ENCODE measurements around the gene AZIN2.
"Not testable (repeated sequence)": the region's sequence is repeated elsewhere in the genome, so short reads cannot be mapped to it uniquely, and the experiment has no call there.

The AZIN2 gene

GRCh38 chr1:33066477-33066876 lies 14.5 kb upstream of the AZIN2 start:
- peaks cover 33% of the 10 kb centered on the region for H3K9me3 ChIP-seq (ENCODE audit: control insufficient read depth, low read length)
- H2AFZ ChIP-seq (ENCODE audit: low read depth, low read length); H3K18ac ChIP-seq (ENCODE audit: low read depth in 1 of 2, low read length in 2 of 2); H3K23ac ChIP-seq (ENCODE audit: low read length in 2 of 2); H3K36me3 ChIP-seq (ENCODE audit: control insufficient read depth in 1 of 2, insufficient read depth in 2 of 2, low read depth in 1 of 2, low read length in 2 of 2); H3K79me1 ChIP-seq (replicated peaks; ENCODE audit: low read length, poor library complexity, severe bottlenecking); H3K4me1 ChIP-seq (ENCODE audit: control insufficient read depth, insufficient read depth, low read depth, low read length); H3K27me3 ChIP-seq (ENCODE audit: control insufficient read depth in 1 of 2, insufficient read depth in 1 of 2, low read length in 2 of 2); H2BK12ac ChIP-seq (ENCODE audit: low read length in 2 of 2); H2BK120ac ChIP-seq (ENCODE audit: low read depth, low read length); H2BK5ac ChIP-seq (ENCODE audit: low read depth, low read length, poor library complexity, severe bottlenecking); H3K4me2 ChIP-seq (ENCODE audit: low read length, poor library complexity, severe bottlenecking); H3K9ac ChIP-seq (ENCODE audit: low read length); H4K91ac ChIP-seq (ENCODE audit: low read length); H2AK5ac ChIP-seq (ENCODE audit: low read length, severe bottlenecking); H2BK15ac ChIP-seq (ENCODE audit: low read depth, poor library complexity, severe bottlenecking); DNase-seq; H3K4me3 ChIP-seq (ENCODE audit: insufficient read depth in 1 of 2, low read depth in 1 of 2, low read length in 2 of 2); H4K8ac ChIP-seq (ENCODE audit: low read length); H3K27ac ChIP-seq (ENCODE audit: low read length, poor library complexity, severe bottlenecking); H3K4ac ChIP-seq (ENCODE audit: low read depth in 1 of 2, low read length in 2 of 2); H3K14ac ChIP-seq (ENCODE audit: low read length in 2 of 2): not testable (repeated sequence)
- WGBS = 100% methylated on average over 2 of the region's 3 CpGs

GRCh38 chr1:33068108-33068507 lies 12.8 kb upstream of the AZIN2 start:
- not testable (repeated sequence) for H3K4me1 ChIP-seq (ENCODE audit: control insufficient read depth, insufficient read depth, low read depth, low read length); H3K18ac ChIP-seq (ENCODE audit: low read depth in 1 of 2, low read length in 2 of 2); H2BK5ac ChIP-seq (ENCODE audit: low read depth, low read length, poor library complexity, severe bottlenecking); H3K36me3 ChIP-seq (ENCODE audit: control insufficient read depth in 1 of 2, insufficient read depth in 2 of 2, low read depth in 1 of 2, low read length in 2 of 2); H2BK15ac ChIP-seq (ENCODE audit: low read depth, poor library complexity, severe bottlenecking); H3K4me2 ChIP-seq (ENCODE audit: low read length, poor library complexity, severe bottlenecking); H2AFZ ChIP-seq (ENCODE audit: low read depth, low read length); H3K4me3 ChIP-seq (ENCODE audit: insufficient read depth in 1 of 2, low read depth in 1 of 2, low read length in 2 of 2); H3K27ac ChIP-seq (ENCODE audit: low read length, poor library complexity, severe bottlenecking); H4K91ac ChIP-seq (ENCODE audit: low read length); H3K4ac ChIP-seq (ENCODE audit: low read depth in 1 of 2, low read length in 2 of 2); H2BK12ac ChIP-seq (ENCODE audit: low read length in 2 of 2); H3K14ac ChIP-seq (ENCODE audit: low read length in 2 of 2); DNase-seq; H2BK120ac ChIP-seq (ENCODE audit: low read depth, low read length); H3K27me3 ChIP-seq (ENCODE audit: control insufficient read depth in 1 of 2, insufficient read depth in 1 of 2, low read length in 2 of 2); H4K8ac ChIP-seq (ENCODE audit: low read length); H3K9ac ChIP-seq (ENCODE audit: low read length); H3K23ac ChIP-seq (ENCODE audit: low read length in 2 of 2); H3K79me1 ChIP-seq (replicated peaks; ENCODE audit: low read length, poor library complexity, severe bottlenecking); H2AK5ac ChIP-seq (ENCODE audit: low read length, severe bottlenecking)
- H3K9me3 ChIP-seq (ENCODE audit: control insufficient read depth, low read length) = peaks cover 27% of the 10 kb centered on the region
- 70% methylated on average over 1 of the region's 2 CpGs for WGBS

GRCh38 chr1:33070628-33071027 lies 10.3 kb upstream of the AZIN2 start:
- Histone ChIP-seq H2AFZ (ENCODE audit: low read depth, low read length) (no peak overlapping the region), H3K27ac (ENCODE audit: low read length, poor library complexity, severe bottlenecking) (no peak overlapping the region), H2AK5ac (ENCODE audit: low read length, severe bottlenecking) (no peak overlapping the region), H3K79me1 (replicated peaks; ENCODE audit: low read length, poor library complexity, severe bottlenecking) (no peaks in the 10 kb centered on the region), H2BK15ac (ENCODE audit: low read depth, poor library complexity, severe bottlenecking) (no peak overlapping the region), H3K9me3 (ENCODE audit: control insufficient read depth, low read length) (peaks cover 5% of the 10 kb centered on the region), H2BK5ac (ENCODE audit: low read depth, low read length, poor library complexity, severe bottlenecking) (no peak overlapping the region), H3K14ac (ENCODE audit: low read length in 2 of 2) (no peak overlapping the region), H3K4ac (ENCODE audit: low read depth in 1 of 2, low read length in 2 of 2) (no peak overlapping the region), H3K36me3 (ENCODE audit: control insufficient read depth in 1 of 2, insufficient read depth in 2 of 2, low read depth in 1 of 2, low read length in 2 of 2) (no peaks in the 10 kb centered on the region), H2BK120ac (ENCODE audit: low read depth, low read length) (no peak overlapping the region), H2BK12ac (ENCODE audit: low read length in 2 of 2) (no peak overlapping the region), H3K4me3 (ENCODE audit: insufficient read depth in 1 of 2, low read depth in 1 of 2, low read length in 2 of 2) (no peak overlapping the region), H4K8ac (ENCODE audit: low read length) (no peak overlapping the region), H3K4me1 (ENCODE audit: control insufficient read depth, insufficient read depth, low read depth, low read length) (no peaks in the 10 kb centered on the region), H3K27me3 (ENCODE audit: control insufficient read depth in 1 of 2, insufficient read depth in 1 of 2, low read length in 2 of 2) (peaks cover 0 to 10% of the 10 kb centered on the region in 2 experiments), H3K18ac (ENCODE audit: low read depth in 1 of 2, low read length in 2 of 2) (no peak overlapping the region), H3K9ac (ENCODE audit: low read length) (no peak overlapping the region), H3K4me2 (ENCODE audit: low read length, poor library complexity, severe bottlenecking) (no peak overlapping the region), H3K23ac (ENCODE audit: low read length in 2 of 2) (no peak overlapping the region), H4K91ac (ENCODE audit: low read length) (no peak overlapping the region)
- DNase-seq = no peak
- WGBS = 100% methylated on average over 1 of the region's 1 CpG

GRCh38 chr1:33072707-33073106 lies 8.2 kb upstream of the AZIN2 start:
- Histone ChIP-seq H2BK5ac (ENCODE audit: low read depth, low read length, poor library complexity, severe bottlenecking) (no peak overlapping the region), H2AK5ac (ENCODE audit: low read length, severe bottlenecking) (no peak overlapping the region), H4K8ac (ENCODE audit: low read length) (no peak overlapping the region), H2BK120ac (ENCODE audit: low read depth, low read length) (no peak overlapping the region), H3K4me2 (ENCODE audit: low read length, poor library complexity, severe bottlenecking) (no peak overlapping the region), H2BK15ac (ENCODE audit: low read depth, poor library complexity, severe bottlenecking) (no peak overlapping the region), H3K4ac (ENCODE audit: low read depth in 1 of 2, low read length in 2 of 2) (no peak overlapping the region), H2BK12ac (ENCODE audit: low read length in 2 of 2) (no peak overlapping the region), H2AFZ (ENCODE audit: low read depth, low read length) (no peak overlapping the region), H3K23ac (ENCODE audit: low read length in 2 of 2) (no peak overlapping the region), H3K4me3 (ENCODE audit: insufficient read depth in 1 of 2, low read depth in 1 of 2, low read length in 2 of 2) (no peak overlapping the region), H3K9me3 (ENCODE audit: control insufficient read depth, low read length) (no peaks in the 10 kb centered on the region), H3K36me3 (ENCODE audit: control insufficient read depth in 1 of 2, insufficient read depth in 2 of 2, low read depth in 1 of 2, low read length in 2 of 2) (no peaks in the 10 kb centered on the region), H3K27ac (ENCODE audit: low read length, poor library complexity, severe bottlenecking) (no peak overlapping the region), H3K14ac (ENCODE audit: low read length in 2 of 2) (no peak overlapping the region), H3K4me1 (ENCODE audit: control insufficient read depth, insufficient read depth, low read depth, low read length) (no peaks in the 10 kb centered on the region), H3K79me1 (replicated peaks; ENCODE audit: low read length, poor library complexity, severe bottlenecking) (no peaks in the 10 kb centered on the region), H3K27me3 (ENCODE audit: control insufficient read depth in 1 of 2, insufficient read depth in 1 of 2, low read length in 2 of 2) (peaks cover 0 to 10% of the 10 kb centered on the region in 2 experiments), H3K9ac (ENCODE audit: low read length) (no peak overlapping the region), H4K91ac (ENCODE audit: low read length) (no peak overlapping the region), H3K18ac (ENCODE audit: low read depth in 1 of 2, low read length in 2 of 2) (no peak overlapping the region)
- no peak for DNase-seq
- 91% methylated on average over 2 of the region's 2 CpGs for WGBS

Measured in mesenchymal stem cell (in vitro differentiated cells and primary cell).